ENCODE results near the gene PRR16.

Gene PRR16

GRCh38 chr5:120464627-120465435 is 731 bp downstream of the PRR16 start:
- DNase-seq, result no peak

GRCh38 chr5:120465436-120465961 is 1.4 kb downstream of the PRR16 start:
- DNase-seq, result no peak

- no peak for DNase-seq
Measured at GRCh38 chr5:120466341-120467006, 2.4 kb downstream of the PRR16 start.

- DNase-seq, result no peak
Measured at GRCh38 chr5:120471971-120472370, 7.9 kb downstream of the PRR16 start.

- DNase-seq, result no peak
Measured at GRCh38 chr5:120472911-120473310, 8.8 kb downstream of the PRR16 start.

- no peak for DNase-seq
Measured at GRCh38 chr5:120473332-120473731, 9.2 kb downstream of the PRR16 start.

- DNase-seq, result no peak
Measured at GRCh38 chr5:120476063-120476462, 12.0 kb downstream of the PRR16 start.

GRCh38 chr5:120479066-120479465 is 15.0 kb downstream of the PRR16 start:
- no peak for DNase-seq

GRCh38 chr5:120499876-120500563 is 35.9 kb downstream of the PRR16 start:
- DNase-seq, result no peak

GRCh38 chr5:120502531-120502930 is 38.4 kb downstream of the PRR16 start:
- DNase-seq, result no peak

GRCh38 chr5:120503341-120503740 is 39.2 kb downstream of the PRR16 start:
- no peak for DNase-seq

GRCh38 chr5:120504057-120504456 is 40.0 kb downstream of the PRR16 start:
- DNase-seq, result no peak

GRCh38 chr5:120507197-120507596 is 43.1 kb downstream of the PRR16 start:
- DNase-seq, result no peak

- DNase-seq, result no peak
Measured at GRCh38 chr5:120507800-120508463, 43.8 kb downstream of the PRR16 start.

GRCh38 chr5:120509053-120509452 is 45.0 kb downstream of the PRR16 start:
- DNase-seq, result no peak

GRCh38 chr5:120510098-120510637 is 46.1 kb downstream of the PRR16 start:
- DNase-seq, result no peak

- DNase-seq, result no peak
Measured at GRCh38 chr5:120510994-120511686, 47.0 kb downstream of the PRR16 start.

- DNase-seq, result no peak
Measured at GRCh38 chr5:120512068-120512467, 48.0 kb downstream of the PRR16 start.

GRCh38 chr5:120512791-120513650 is 48.9 kb downstream of the PRR16 start:
- no peak for DNase-seq

GRCh38 chr5:120516805-120517204 is 52.7 kb downstream of the PRR16 start:
- DNase-seq, result no peak

GRCh38 chr5:120517607-120518252 is 53.6 kb downstream of the PRR16 start:
- no peak for DNase-seq

Measured in NCI-H1694 treated with DMSO at 0.1 percent for 48 hours (cell line).